ENCODE measurements around the gene LY6G6F.
"Not testable (repeated sequence)": the region's sequence is repeated elsewhere in the genome, so short reads cannot be mapped to it uniquely, and the experiment has no call there.

Gene LY6G6F

DNA sequence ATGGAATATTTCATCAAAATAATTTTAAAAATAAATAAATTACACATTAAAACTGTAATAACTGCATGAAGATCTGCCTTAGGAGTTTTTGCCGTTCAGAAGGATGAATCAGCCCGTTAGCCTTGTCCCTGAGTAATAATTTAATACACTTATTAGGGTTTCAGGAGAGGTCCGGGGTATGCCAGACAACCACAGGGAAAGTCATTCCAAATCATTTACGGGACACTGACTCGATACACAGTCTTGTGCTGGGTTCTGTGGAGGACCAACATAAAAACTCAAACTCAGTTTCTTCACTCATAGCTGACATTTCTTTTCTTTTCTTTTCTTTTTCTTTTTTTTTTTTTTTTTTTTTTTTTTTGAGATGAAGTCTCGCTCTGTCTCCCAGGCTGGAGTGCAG is 735 bp upstream of the LY6G6F start:
- no peak for DNase-seq

DNA sequence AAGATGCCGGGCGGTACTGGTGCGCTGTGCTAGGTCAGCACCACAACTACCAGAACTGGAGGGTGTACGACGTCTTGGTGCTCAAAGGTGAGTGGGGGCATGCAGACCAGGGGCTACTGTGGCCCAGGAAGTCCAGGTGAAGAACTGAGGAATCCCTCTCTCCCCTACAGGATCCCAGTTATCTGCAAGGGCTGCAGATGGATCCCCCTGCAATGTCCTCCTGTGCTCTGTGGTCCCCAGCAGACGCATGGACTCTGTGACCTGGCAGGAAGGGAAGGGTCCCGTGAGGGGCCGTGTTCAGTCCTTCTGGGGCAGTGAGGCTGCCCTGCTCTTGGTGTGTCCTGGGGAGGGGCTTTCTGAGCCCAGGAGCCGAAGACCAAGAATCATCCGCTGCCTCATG is 1.0 kb downstream of the LY6G6F start:
- no peak for DNase-seq

DNA sequence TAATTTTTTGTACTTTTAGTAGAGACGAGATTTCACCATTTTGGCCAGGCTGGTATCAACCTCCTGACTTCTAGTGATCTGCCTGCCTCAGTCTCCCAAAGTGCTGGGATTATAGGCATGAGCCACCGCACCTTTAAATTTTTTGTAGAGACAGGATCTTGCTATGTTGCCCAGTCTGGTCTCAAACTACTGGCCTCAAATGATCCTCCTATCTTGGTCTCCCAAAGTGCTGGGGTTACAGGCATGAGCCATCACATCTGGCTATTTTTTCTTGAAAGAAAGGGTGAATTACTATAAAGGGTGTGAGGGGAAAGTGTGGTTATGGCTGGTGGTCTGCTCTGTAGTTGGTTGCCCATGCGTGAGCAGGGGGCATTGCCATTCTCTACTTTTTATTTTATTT is 1.6 kb downstream of the LY6G6F start:
- DNase-seq = no peak

DNA sequence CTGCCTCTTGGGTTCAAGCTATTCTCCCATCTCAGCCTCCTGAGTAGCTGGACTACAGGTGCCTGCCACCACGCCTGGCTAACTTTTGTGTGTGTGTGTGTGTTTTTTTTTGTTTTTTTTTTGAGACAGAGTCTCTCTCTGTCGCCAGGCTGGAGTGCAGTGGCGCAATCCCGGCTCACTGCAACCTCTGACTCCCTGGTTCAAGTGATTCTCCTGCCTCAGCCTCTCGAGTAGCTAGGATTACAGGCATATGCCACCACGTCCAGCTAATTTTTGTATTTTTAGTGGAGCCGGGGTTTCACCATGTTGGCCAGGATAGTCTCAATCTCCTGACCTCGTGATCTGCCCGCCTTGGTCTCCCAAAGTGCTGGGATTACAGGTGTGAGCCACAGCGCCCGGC is 2.5 kb downstream of the LY6G6F start:
- DNase-seq = not testable (repeated sequence)

DNA sequence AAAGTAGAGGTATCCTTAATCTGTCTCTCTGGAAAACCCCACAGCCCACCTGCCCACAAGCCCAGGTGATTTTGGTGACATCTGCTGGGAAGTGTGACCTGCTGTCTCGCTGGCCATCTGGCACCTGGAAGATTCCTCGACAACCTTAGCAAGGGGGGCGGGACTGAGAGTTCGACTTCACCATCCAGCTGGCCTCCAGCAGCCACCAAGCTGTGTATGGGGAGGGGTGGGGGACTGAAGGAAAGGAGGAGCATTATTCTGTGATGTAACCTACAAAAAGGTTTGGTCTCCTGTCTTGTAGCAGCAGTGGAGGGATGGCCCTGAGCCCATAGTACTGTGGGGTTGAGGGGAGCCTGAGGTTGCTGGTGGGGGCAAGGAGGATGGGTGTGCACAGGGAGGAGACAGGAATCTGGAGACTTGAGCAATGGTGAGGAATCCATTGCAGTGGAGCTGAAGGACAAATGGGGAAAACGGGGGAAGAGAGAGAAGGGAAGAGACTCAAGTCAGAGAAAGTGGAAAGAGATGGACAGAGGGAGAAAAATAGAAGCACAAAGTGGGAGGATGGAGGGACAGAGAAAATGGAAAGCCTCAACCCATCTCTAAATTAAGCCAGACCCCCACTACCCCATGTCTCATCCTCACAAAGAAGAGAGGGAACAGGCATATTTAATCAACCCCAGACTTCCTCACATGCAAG is 4.0 kb downstream of the LY6G6F start:
- DNase-seq = no peak

DNA sequence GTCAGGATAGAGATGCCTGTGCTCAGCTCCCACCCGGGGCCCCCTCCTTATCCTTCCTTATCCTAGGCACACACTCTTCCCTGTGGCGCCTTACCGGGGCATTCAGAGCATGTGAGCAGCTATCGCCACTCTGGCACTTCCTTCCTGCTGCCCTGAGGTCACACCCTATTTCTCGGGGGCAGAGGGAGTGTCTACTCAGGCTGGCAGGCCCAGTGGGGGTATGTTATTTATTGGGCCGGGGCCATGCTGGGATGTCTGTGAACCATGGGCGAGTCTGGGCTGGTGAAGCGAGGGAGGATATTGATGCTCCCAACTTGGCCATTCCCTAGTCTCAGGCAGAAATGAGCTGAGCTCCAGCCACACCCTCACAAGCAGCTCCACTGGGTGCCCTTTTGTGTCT is 4.6 kb downstream of the LY6G6F start:
- DNase-seq = no peak

DNA sequence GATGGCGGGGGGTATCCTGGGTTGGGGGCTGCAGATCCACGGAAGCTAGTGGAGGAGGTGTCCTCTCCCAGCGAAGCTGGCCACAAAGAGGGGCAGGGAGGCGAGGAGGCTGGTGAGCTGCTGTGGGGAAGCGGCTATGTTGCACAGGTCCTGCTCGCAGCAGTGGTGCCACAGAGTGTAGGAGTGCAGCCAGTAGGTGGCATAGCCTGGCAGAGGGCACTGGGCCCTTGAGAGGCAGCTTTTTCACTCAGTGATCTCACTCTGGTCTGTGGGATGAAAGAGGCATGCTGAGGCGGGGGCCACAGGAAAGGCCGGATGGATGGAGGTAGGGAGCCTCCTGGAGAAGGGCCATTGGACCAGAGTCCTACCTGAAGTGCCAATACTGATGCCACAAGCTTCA is 5.6 kb downstream of the LY6G6F start:
- no peak for DNase-seq

DNA sequence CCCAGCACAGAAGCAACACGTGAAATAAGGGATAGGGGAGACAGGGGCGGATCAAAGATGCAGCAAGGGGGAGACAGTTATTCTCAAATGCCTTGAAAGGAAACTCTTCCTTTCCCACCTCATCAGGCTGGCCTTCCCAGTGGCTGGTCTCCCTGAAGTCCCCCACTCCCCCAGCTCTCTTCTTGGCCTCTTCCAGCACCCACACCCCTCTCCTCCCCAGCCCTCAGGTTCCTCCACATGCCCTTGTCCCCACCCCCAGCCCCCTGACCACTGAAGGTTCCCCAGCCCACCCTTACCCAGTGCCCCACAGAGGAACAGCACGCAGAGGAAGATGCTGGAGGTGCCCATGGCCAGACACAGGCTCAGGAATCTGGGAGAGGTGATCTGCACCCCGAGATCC is 6.8 kb downstream of the LY6G6F start:
- no peak for DNase-seq

DNA sequence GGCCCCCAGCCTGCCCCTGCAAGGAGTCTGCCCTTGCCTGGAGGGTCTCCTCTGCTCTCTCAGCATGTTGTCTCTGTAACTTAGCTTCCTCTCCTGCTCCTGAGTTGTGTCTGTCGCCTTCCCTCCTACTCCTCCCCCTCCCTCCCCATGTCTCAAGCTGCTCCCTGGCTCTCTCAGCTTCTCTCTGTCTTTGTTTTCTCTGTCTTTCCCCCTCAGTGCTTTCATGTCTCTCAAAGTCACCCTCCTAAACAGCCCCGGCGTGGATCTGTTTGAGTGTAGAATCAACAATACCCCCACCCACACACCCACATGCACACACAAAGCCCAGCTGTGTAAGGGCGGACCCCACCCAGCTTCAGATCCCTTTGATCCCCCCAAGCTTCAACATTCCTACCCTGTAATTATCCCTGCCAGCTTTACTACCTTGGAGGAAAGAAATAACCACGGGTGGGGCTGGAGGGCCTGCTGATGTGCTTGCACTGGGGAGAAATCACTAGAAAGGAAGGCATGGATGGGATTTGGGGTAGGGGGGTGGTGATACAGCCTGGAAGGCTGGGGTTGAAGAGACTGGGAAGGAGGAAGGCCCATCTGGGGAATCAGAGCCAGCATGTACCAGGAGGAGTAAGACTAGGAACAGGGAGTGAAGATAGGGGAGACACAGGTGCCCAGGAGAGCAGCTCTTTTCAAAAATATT is 7.5 kb downstream of the LY6G6F start:
- no peak for DNase-seq

DNA sequence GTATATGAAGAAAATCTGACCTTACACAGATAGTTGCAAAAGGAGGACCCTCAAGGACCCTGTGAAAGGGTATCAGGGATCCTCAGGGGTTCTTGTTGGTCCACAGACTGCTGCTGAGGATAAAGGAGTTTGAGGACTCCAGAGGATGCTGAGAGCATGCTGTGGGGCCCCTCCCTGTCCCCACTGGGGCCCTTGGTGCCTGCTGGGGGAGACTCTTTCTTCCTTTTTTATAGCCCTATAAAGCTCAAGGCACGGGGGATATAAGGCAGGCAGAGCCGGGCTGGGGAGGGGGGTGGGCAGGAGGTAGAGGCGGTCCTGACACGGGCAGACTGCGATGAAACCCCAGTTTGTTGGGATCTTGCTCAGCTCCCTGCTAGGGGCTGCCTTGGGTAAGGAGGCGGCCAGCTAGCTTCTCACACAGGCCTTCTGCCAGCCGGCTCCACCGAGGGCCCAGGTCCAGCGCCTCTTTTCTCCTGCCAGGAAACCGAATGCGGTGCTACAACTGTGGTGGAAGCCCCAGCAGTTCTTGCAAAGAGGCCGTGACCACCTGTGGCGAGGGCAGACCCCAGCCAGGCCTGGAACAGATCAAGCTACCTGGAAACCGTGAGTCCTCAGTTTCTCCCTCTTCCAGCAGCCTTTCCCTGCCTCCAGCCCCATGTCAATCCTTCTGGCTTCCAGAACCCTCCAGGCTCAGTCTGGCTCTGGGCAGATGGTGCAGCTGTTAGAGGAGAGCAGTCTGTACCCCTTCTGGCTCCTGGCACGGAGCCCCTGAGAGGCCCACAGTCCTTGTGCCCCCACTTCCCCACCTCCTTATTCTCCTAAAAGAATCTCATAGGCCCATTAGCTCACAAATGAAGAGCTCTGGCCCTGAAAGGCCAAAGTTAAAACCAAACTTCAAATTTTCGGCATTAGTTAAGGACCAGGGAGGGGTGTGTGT is 8.6 kb downstream of the LY6G6F start, which contains the start of gene LY6G6D:
Gene LY6G6D, plus strand, starts transcription at position 327 of the 937 bp plus-strand sequence. Its CDS starts 8 bp downstream, at position 335.
- no peak for DNase-seq

DNA sequence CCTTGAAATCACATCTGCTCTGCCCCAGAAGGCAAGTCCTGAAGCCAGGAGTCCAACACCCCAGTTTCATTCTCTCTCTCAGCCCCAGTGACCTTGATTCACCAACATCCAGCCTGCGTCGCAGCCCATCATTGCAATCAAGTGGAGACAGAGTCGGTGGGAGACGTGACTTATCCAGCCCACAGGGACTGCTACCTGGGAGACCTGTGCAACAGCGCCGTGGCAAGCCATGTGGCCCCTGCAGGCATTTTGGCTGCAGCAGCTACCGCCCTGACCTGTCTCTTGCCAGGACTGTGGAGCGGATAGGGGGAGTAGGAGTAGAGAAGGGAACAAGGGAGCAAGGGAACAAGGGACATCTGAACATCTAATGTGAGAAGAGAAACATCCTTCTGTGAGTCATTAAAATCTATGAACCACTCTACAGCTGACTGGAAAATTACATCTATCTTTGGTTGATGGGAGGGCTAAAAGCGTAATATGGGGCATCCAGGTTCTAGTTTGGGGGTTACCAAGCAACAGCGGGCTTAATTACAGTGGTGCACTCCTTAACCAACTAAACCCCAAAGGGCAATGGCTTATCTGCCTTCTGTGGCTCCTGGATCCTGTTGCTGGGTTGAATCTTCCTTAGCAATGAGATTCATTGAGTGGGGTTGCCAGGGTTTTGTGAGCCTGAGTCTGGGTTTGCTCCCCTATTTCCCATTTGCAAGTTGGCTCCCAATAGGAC is 11.0 kb downstream of the LY6G6F start:
- no peak for DNase-seq

DNA sequence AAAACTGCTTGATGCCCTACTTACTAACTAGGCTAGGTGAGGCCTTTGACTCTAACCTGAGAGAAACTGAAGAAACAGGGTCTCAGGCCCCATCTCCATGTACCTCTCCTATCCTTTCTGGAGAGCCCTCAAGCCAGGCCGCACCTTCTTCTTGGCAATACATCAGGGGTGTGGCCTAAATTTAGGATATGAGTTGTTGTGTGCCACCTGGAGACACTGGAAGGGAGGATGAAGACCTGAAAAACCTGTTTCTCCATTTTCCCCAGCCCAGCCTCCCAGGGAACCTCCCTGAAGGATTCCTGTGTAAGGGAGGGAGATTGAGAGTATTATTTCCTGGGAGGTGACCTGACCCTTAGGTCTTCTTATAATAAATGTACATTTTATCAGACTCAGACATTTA is 11.6 kb downstream of the LY6G6F start:
- DNase-seq = no peak

DNA sequence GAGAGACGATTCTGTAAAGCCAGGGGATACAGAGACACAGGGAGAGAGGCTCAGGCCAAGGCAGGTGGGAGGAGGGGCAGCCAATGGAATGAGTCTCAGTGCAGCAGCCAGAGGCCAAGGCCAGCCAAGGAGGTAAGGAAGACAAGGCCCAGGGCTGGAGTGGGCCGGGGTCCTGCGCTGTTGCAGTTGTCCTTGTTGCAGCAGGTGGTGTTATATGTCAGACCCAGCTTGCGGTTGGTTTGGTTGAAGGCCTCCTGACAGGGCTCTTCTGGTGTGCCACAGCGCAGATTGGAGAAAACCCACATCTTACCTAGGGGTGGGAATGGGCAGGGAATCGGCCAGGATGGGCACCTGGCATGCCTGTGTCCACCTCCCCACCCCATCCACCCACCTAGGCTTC is 12.3 kb downstream of the LY6G6F start:
- no peak for DNase-seq

DNA sequence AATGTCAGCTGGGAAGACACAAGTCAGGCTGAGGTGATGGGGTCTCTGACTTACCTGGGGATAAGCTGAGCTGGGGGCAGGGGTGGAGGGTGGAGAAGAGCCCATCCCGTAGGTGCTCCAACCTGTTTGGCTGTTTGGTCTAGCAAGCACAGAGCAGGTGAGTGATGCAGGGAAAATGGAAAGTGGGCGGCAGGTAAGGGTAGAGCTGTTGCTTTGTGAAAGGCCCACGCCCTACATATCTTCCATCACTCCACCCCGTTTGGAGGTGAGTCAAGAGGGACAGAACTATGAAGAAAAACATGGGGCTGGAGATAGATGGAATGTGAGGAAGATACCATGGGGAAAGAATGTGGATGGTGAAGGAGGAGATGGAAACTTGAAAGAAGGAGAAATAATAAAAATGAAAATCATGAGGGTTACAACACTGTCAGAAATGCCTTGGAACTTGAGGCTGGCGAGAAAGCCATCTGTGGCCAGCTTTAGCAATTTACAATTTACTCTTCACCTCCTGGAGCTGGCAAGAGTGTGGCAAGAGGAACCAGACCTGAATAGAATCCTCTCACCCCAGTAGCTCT is 13.6 kb downstream of the LY6G6F start:
- DNase-seq = no peak

DNA sequence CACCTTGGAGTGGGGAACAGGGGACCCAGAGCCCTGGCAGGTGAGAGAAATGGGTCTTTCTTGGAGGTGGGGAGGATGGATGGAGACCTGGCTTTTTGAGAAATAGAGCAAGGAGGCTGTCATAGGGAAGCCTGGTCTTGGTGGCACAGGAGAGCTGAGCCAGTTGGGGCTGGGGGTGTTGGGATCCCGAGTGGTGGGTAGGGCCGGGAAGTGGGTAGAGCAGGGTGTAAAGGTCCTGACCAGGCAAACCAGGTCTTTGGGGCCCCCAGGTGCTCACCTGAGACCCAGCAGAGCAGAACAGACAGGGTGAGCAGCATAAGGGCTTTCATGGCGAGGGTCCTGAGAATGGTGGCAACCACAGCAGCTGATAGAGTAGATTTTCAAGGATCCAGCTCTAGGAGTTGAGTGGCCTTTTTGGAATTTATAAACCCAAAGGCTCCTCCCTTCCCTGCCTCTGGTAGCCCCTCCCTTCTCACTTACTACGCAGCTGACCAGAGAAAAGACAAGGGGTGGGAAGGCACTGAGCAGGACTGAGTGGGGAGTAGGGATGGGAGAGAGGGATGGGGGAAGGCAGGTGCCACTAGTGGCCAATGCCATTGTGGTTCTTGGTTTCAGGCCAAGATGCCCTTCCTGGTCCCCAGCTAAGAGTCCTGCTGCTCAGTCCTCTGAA is 14.8 kb downstream of the LY6G6F start, which contains the start of gene LY6G6C:
Gene LY6G6C, minus strand, starts transcription at position 396 of the 670 bp plus-strand sequence. Its CDS starts 67 bp downstream, at position 329.
- DNase-seq = no peak

DNA sequence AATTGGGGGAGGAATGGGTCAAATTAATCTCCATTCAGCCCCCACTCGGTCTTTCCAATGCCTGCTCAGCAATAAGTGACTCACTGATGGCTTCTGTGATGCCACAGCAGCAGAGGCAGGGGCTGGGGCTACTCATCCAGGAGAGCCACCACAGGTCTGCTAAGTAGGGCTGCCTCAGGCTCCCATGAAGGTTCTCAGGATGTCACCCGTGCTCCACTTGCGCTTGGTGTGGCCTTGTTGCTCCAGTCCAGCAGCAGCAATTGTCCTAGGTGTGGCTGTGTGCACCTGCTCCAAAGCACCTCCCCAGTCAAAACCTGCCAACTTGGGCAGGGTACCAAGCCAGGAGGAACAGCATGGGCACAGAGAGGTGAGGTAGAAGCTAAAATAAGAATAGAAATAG is 15.5 kb downstream of the LY6G6F start:
- no peak for DNase-seq

DNA sequence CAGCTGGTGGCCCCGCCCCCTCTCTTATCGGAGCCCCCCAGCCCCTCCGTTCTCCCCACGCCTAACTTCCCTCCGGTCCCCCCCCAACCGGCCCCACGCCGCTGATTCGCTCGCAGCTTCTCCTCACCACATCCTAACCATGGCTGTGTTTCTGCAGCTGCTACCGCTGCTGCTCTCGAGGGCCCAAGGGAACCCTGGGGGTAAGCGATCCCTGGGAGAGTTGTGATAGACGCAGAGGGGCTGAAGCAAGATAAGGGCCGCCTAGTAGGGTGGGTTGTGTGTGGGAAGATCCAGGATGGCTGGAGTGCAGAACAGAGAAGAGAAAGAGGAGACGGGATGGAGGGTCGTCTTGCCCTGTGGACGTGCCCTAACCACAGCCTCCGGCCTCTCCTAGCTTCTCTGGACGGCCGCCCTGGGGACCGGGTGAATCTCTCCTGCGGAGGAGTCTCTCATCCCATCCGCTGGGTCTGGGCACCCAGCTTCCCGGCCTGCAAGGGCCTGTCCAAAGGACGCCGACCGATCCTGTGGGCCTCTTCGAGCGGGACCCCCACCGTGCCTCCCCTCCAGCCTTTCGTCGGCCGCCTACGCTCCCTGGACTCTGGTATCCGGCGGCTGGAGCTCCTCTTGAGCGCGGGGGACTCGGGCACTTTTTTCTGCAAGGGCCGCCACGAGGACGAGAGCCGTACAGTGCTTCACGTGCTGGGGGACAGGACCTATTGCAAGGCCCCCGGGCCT is 16.7 kb downstream of the LY6G6F start, which contains the start of gene MPIG6B:
Gene MPIG6B, plus strand, starts transcription at position 129 of the 735 bp plus-strand sequence. Its CDS starts 11 bp downstream, at position 140.
- DNase-seq = no peak

DNA sequence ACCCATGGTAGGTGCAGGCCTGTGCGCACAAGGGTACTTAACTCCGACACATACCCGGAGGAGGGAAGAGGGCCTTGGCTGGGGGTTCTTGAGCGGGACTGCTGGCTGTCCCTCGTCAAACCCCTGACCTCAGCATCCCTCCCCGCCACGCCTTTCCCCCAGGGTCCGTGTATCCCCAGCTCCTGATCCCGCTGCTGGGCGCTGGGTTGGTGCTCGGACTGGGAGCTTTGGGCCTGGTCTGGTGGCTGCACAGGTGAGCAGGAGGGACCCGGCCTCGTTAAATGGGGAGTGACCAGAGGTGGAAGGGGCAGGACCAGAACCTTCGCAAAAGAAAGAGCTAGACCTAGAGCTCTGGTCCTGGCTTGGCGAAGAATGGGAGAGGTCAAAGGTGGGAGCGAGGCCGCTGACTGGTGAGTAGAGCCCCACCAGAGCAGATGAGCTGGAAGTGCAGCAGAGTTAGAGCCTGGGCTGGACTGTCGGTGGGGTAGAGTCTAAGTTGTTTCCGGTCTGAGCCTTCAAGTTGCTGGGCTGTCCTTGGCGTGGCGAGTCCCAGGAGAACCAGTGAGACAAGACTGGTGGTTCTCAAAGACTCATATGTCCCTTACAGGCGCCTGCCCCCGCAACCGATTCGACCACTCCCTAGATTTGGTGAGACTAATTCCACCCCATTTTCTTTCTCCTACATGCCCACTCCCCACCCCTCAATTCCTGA is 17.5 kb downstream of the LY6G6F start:
- no peak for DNase-seq

DNA sequence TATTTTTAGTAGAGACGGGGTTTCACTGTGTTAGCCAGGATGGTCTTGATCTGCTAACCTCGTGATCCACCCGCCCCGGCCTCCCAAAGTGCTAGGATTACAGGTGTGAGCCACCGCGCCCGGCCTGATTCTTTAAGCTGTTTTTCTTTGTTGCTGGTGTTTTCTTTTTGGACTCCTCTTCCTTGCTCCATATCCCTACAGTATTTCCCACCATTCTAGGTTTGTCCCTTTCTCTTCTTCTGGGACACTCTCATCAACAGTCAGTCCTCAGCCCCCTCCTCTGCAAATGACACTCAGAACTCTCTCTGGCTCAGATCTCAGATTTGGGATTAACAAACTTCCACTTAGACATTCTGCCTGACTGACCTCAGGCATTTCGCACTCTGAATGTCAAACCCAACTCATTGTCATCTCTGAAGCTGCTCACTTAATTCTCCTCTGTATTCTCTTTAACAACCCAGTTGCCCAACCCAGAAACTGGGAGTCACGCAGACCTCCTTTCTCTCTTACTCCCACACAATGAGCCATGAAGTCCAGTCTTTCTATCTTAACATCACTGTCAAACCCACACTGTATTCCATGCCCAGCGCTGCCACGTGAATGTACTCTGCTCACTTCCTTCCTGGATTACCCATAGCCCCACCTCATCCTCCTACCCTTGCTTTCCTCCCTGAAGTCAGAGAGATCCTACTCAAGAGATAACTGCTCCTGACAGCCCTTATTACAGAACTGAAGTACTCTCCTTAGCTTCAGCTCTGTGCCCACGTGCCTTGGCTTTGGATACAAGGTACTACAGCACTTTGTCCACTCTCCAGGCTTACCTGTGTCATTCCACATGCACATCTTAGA is 19.1 kb downstream of the LY6G6F start:
- DNase-seq = no peak
